Measurements from ENCODE around the gene SLC22A23.
"Not testable (repeated sequence)": the region's sequence is repeated elsewhere in the genome, so short reads cannot be mapped to it uniquely, and the experiment has no call there.

Gene SLC22A23

GRCh38 chr6:3384241-3385143, 72.4 kb downstream of the SLC22A23 start:
- no peak for DNase-seq

GRCh38 chr6:3383525-3383924, 73.3 kb downstream of the SLC22A23 start:
- DNase-seq = no peak

- DNase-seq = no peak
Observed at GRCh38 chr6:3382326-3383279, 74.2 kb downstream of the SLC22A23 start.

GRCh38 chr6:3381233-3381921, 75.5 kb downstream of the SLC22A23 start:
- no peak for DNase-seq

- no peak for DNase-seq
Observed at GRCh38 chr6:3380344-3381232, 76.3 kb downstream of the SLC22A23 start.

GRCh38 chr6:3379482-3380060, 77.3 kb downstream of the SLC22A23 start:
- no peak for DNase-seq

- DNase-seq = not testable (repeated sequence)
Observed at GRCh38 chr6:3378808-3379207, 78.0 kb downstream of the SLC22A23 start.

GRCh38 chr6:3378398-3378782, 78.5 kb downstream of the SLC22A23 start:
- DNase-seq = not testable (repeated sequence)

- no peak for DNase-seq
Observed at GRCh38 chr6:3377536-3378397, 79.1 kb downstream of the SLC22A23 start.

- no peak for DNase-seq
Observed at GRCh38 chr6:3376893-3377535, 79.8 kb downstream of the SLC22A23 start.

GRCh38 chr6:3376064-3376463, 80.8 kb downstream of the SLC22A23 start:
- no peak for DNase-seq

GRCh38 chr6:3373597-3374203, 83.2 kb downstream of the SLC22A23 start:
- no peak for DNase-seq

- DNase-seq = no peak
Observed at GRCh38 chr6:3372912-3373554, 83.8 kb downstream of the SLC22A23 start.

- no peak for DNase-seq
Observed at GRCh38 chr6:3372184-3372846, 84.5 kb downstream of the SLC22A23 start.

- DNase-seq = no peak
Observed at GRCh38 chr6:3371222-3371949, 85.5 kb downstream of the SLC22A23 start.

GRCh38 chr6:3370361-3371221, 86.3 kb downstream of the SLC22A23 start:
- DNase-seq = no peak

GRCh38 chr6:3369985-3370360, 86.9 kb downstream of the SLC22A23 start:
- DNase-seq = no peak
